Nucleus accumbens (tissue), 56 donors: ENCODE measurements around the gene YPEL3.
"Not testable (repeated sequence)": the region's sequence is repeated elsewhere in the genome, so short reads cannot be mapped to it uniquely, and the experiment has no call there.

Source experiments
- DNase-seq, 56 donors: peaks; one replicate each; lab custom pipeline; 2025; lab: John Stamatoyannopoulos, UW

The YPEL3 gene

GRCh38 chr16:30096105-30096861, at the start of gene YPEL3:
Gene YPEL3, minus strand, starts transcription at chr16:30096213. Its CDS starts 731 bp downstream, at chr16:30095482.
- peak in 55 of 56 donors; percentile 29 to 98 (median 85) for DNase-seq

- no peak for DNase-seq
These were observed 49.6 kb upstream of the YPEL3 start for GRCh38 chr16:30145657-30146056.

GRCh38 chr16:30144917-30145316, 48.9 kb upstream of the YPEL3 start:
- DNase-seq, result no peak

- no peak for DNase-seq
These were observed 48.0 kb upstream of the YPEL3 start for GRCh38 chr16:30144017-30144416.

- DNase-seq, result no peak
These were observed 47.3 kb upstream of the YPEL3 start for GRCh38 chr16:30143347-30143702.

GRCh38 chr16:30142672-30143346, 46.8 kb upstream of the YPEL3 start:
- no peak for DNase-seq

GRCh38 chr16:30141750-30142149, 45.7 kb upstream of the YPEL3 start:
- DNase-seq, result no peak

GRCh38 chr16:30139583-30140481, 43.8 kb upstream of the YPEL3 start:
- DNase-seq, result no peak

- DNase-seq, result peak in 3 of 56 donors; percentile 6 to 15 (median 13)
These were observed 41.9 kb upstream of the YPEL3 start for GRCh38 chr16:30137897-30138296.

- no peak for DNase-seq
These were observed 41.1 kb upstream of the YPEL3 start for GRCh38 chr16:30136971-30137605.

- no peak for DNase-seq
These were observed 36.6 kb upstream of the YPEL3 start for GRCh38 chr16:30132591-30132990.

- no peak for DNase-seq
These were observed 36.0 kb upstream of the YPEL3 start for GRCh38 chr16:30131869-30132475.

GRCh38 chr16:30127993-30128392, 32.0 kb upstream of the YPEL3 start:
- DNase-seq, result no peak

GRCh38 chr16:30125690-30126089, 29.7 kb upstream of the YPEL3 start:
- not testable (repeated sequence) for DNase-seq

- no peak for DNase-seq
These were observed 29.0 kb upstream of the YPEL3 start for GRCh38 chr16:30124985-30125379.

GRCh38 chr16:30122604-30123160, 26.7 kb upstream of the YPEL3 start:
- peak in 9 of 56 donors; percentile 29 to 68 (median 52) for DNase-seq

GRCh38 chr16:30121741-30122571, 25.9 kb upstream of the YPEL3 start:
- DNase-seq, result peak in 9 of 56 donors; percentile 7 to 38 (median 14)

GRCh38 chr16:30120340-30121105, 24.5 kb upstream of the YPEL3 start:
- DNase-seq, result no peak
